Activated T-cell treated with anti-CD3 and anti-CD28 coated beads for 4 hours (primary cell): ENCODE measurements around the gene PRSS27.
"Not testable (repeated sequence)": the region's sequence is repeated elsewhere in the genome, so short reads cannot be mapped to it uniquely, and the experiment has no call there.

Experiments
- DNase-seq: peaks from one replicate; pipeline ENCODE4 v3.0.0-alpha.2; 2020

Gene PRSS27

GRCh38 chr16:2692251-2692947 is 27.6 kb downstream of the PRSS27 start:
- no peak for DNase-seq

GRCh38 chr16:2691491-2692248 is 28.4 kb downstream of the PRSS27 start:
- DNase-seq = no peak

GRCh38 chr16:2690852-2691251 is 29.2 kb downstream of the PRSS27 start:
- no peak for DNase-seq

GRCh38 chr16:2689968-2690801 is 29.8 kb downstream of the PRSS27 start:
- DNase-seq = no peak

GRCh38 chr16:2689422-2689821 is 30.6 kb downstream of the PRSS27 start:
- DNase-seq = not testable (repeated sequence)

GRCh38 chr16:2687531-2688308 is 32.3 kb downstream of the PRSS27 start:
- DNase-seq = no peak

GRCh38 chr16:2686912-2687507 is 33.0 kb downstream of the PRSS27 start:
- DNase-seq = no peak

- not testable (repeated sequence) for DNase-seq
Measured at GRCh38 chr16:2686075-2686474, 33.9 kb downstream of the PRSS27 start.

GRCh38 chr16:2683041-2683440 is 37.0 kb downstream of the PRSS27 start:
- DNase-seq = not testable (repeated sequence)

GRCh38 chr16:2682209-2683021 is 37.6 kb downstream of the PRSS27 start, which contains the start of gene KCTD5:
Gene KCTD5, plus strand, starts transcription at chr16:2682523. Its CDS starts 26 bp downstream, at chr16:2682549.
- peak; percentile 96 for DNase-seq

- not testable (repeated sequence) for DNase-seq
Measured at GRCh38 chr16:2680360-2680759, 39.7 kb downstream of the PRSS27 start.

GRCh38 chr16:2679902-2680301 is 40.1 kb downstream of the PRSS27 start:
- not testable (repeated sequence) for DNase-seq

- not testable (repeated sequence) for DNase-seq
Measured at GRCh38 chr16:2678206-2678965, 41.6 kb downstream of the PRSS27 start.

- not testable (repeated sequence) for DNase-seq
Measured at GRCh38 chr16:2676937-2677336, 43.1 kb downstream of the PRSS27 start.

GRCh38 chr16:2675714-2676113 is 44.3 kb downstream of the PRSS27 start:
- no peak for DNase-seq

GRCh38 chr16:2675021-2675420 is 45.0 kb downstream of the PRSS27 start:
- DNase-seq = no peak

- DNase-seq = peak; percentile 90
Measured at GRCh38 chr16:2673066-2673999, 46.7 kb downstream of the PRSS27 start.

- DNase-seq = no peak
Measured at GRCh38 chr16:2671741-2672140, 48.3 kb downstream of the PRSS27 start.

GRCh38 chr16:2671193-2671592 is 48.8 kb downstream of the PRSS27 start:
- DNase-seq = not testable (repeated sequence)
